Esophagus muscularis mucosa (tissue), 4 donors: ENCODE data around the gene AAK1.

Source experiments
- CTCF ChIP-seq, 3 experiments: fragments of 200-600 bp in 2 of 3; fragments of 450-650 bp in 1 of 3; sonication (generic) in 2 of 3; IDR thresholded peaks; one replicate each; pipeline ENCODE4 v1.5.1; 2017 to 2019; ENCODE audit warnings: antibody characterized with exemption in 3 of 3, mild to moderate bottlenecking in 2 of 3, moderate library complexity in 1 of 3
- EP300 ChIP-seq: sonication (generic); formaldehyde crosslinking; IDR thresholded peaks from one replicate; pipeline ENCODE4 v1.6.1; 2017; ENCODE audit warnings: antibody characterized with exemption
- POLR2A ChIP-seq: fragments of 450-650 bp; IDR thresholded peaks from one replicate; pipeline ENCODE4 v1.6.1; 2017; ENCODE audit warnings: antibody characterized with exemption, moderate library complexity, mild to moderate bottlenecking, low read depth
- POLR2AphosphoS5 ChIP-seq, 2 donors: sonication (generic); formaldehyde crosslinking; IDR thresholded peaks; one replicate each; pipeline ENCODE4 v1.6.1; 2017; ENCODE audit warnings: antibody characterized with exemption in 2 of 2

GRCh38 chr2:69501301-69501700 is 142.2 kb downstream of the AAK1 start:
- no peak for TF ChIP-seq CTCF (IDR thresholded peaks at IDR 0.05)
- TF ChIP-seq POLR2A: no peak
- TF ChIP-seq POLR2AphosphoS5 (IDR thresholded peaks at IDR 0.05): no peak
- TF ChIP-seq EP300: no peak
